Heart left ventricle (tissue), 16 donors: ENCODE data around the gene NOS2. TPM values are rescaled to one million over a fixed set of nuclear protein-coding genes. Genes with fewer than 3 reads are reported as not detected.
"Not testable (repeated sequence)": the region's sequence is repeated elsewhere in the genome, so short reads cannot be mapped to it uniquely, and the experiment has no call there.

ENCODE experiments used
- ATAC-seq, 4 donors: fragments of 200-7000 bp; cut with Tn5 transposase; one replicate each; pipeline ENCODE4 v1.9.1; 2020 to 2022; ENCODE audit warnings: moderate library complexity in 4 of 4, mild to moderate bottlenecking in 3 of 4, moderate number of reproducible peaks in 1 of 4
- DNase-seq, 5 donors: peaks; one replicate each; pipeline ENCODE4 v3.0.0-alpha.2; 2020
- H3K27ac ChIP-seq, 12 donors: fragments of 200-600 bp; sonication (generic) in 4 of 12; one replicate each; pipeline versions ENCODE4 v1.5.0 to v1.8.0; 2016 to 2022; ENCODE audit warnings: mild to moderate bottlenecking in 2 of 12
- H3K27me3 ChIP-seq, 9 donors: fragments of 200-600 bp; sonication (generic) in 2 of 9; one replicate each; pipeline versions ENCODE4 v1.5.1 to v1.8.0; 2016 to 2022; ENCODE audit warnings: mild to moderate bottlenecking in 3 of 9
- H3K36me3 ChIP-seq, 9 donors: fragments of 200-600 bp; sonication (generic) in 2 of 9; one replicate each; pipeline versions ENCODE4 v1.5.0 to v1.8.0; 2018 to 2022; ENCODE audit warnings: mild to moderate bottlenecking in 2 of 9
- H3K4me1 ChIP-seq, 12 donors: fragments of 200-600 bp; sonication (generic) in 4 of 12; one replicate each; pipeline versions ENCODE4 v1.5.0 to v1.8.0; 2016 to 2022; ENCODE audit warnings: mild to moderate bottlenecking in 3 of 12
- H3K4me3 ChIP-seq, 12 donors: fragments of 200-600 bp; sonication (generic) in 4 of 12; one replicate each; pipeline versions ENCODE4 v1.5.0 to v1.8.0; 2017 to 2022; ENCODE audit warnings: mild to moderate bottlenecking in 9 of 12, moderate library complexity in 4 of 12
- H3K9me3 ChIP-seq, 12 donors: fragments of 200-600 bp; sonication (generic) in 4 of 12; one replicate each; pipeline versions ENCODE4 v1.5.0 to v1.8.0; 2016 to 2022; ENCODE audit warnings: mild to moderate bottlenecking in 1 of 12
- CTCF ChIP-seq, 12 donors: fragments of 200-600 bp; sonication (generic) in 4 of 12; IDR thresholded peaks; one replicate each; pipeline versions ENCODE4 v1.5.0 to v1.8.0; 2018 to 2022; ENCODE audit warnings: antibody characterized with exemption in 12 of 12, mild to moderate bottlenecking in 5 of 12
- POLR2A ChIP-seq, 2 donors: fragments of 450-650 bp; IDR thresholded peaks; one replicate each; pipeline ENCODE4 v1.6.1; 2017; ENCODE audit warnings: antibody characterized with exemption in 2 of 2, mild to moderate bottlenecking in 2 of 2, moderate library complexity in 2 of 2
- WGBS, 4 donors: extraction: QIAGEN DNeasy Blood & Tissue Kit in 2 of 4; methylation state at CpG; one replicate each; pipeline versions ENCODE4 v1.1.5 to v1.1.7; 2013 to 2018; 5-methylcytosine and 5-hydroxymethylcytosine counted together
- intact Hi-C, 10 donors: fragments of 100-400 bp; cut with DNase I; formaldehyde crosslinking; loops; one replicate each; pipeline versions ENCODE4 v1.11.1 to v1.14.2; 2022
- polyA plus RNA-seq, 2 donors: library from polyadenylated mRNA; stranded (reverse); fragments of 200-250 nt; gene quantifications; one replicate each; pipeline ENCODE4 v1.2.3, GENCODE V29; 2013
- total RNA-seq, 9 donors: library from RNA; depleted of rRNA in 2 of 9; stranded (reverse); fragments of >200 nt in 2 of 9; fragmentation: NEBNext Ultra II Directional in 3 of 9; extraction: Animal tissue kit (Norgen Biotek cat#: 25700) in 3 of 9; gene quantifications; one replicate each; pipeline versions ENCODE4 v1.1.0 to v1.2.4, GENCODE V29; 2016 to 2023
- donor health status: ischemic (EF 13 %, LVEDD 7.1; RV severe dilation, severe dysfunction).
- donor health status: healthy with polysubstance abuse.
- donor health status: DM: no; HTN: yes; CAD: no.
- donor health status: DM: no; HTN: no; CAD: no.
- donor health status: ischemic (EF 25% LVEDD 6.9; RV normal size, moderate dysfunction).
- donor health status: ischemic (EF 25% LVEDD 5.7; RV mildly dilated, moderate dysfunction).
- donor health status: healthy.
- donor health status: DM: yes; HTN: yes; CAD: no.
- donor health status: ischemic (EF 35%, LVEDD 5.7; RV mildly dilated, moderate dysfunction).
- donor health status: nonischemic (EF 11% LVEDD 7.7; RV severe dilation, severe dysfunction).
- donor health status: DM: yes; HTN: yes; CAD: no.
- donor health status: PGD.
- donor health status: ischemic (EF 29% LVEDD 5.4; RV normal size, mild dysfunction).
- donor health status: nonischemic (EF 23%, LVEDD 6.1; RV moderate dilation, normal function).

The NOS2 gene
- total and polyA plus RNA-seq, 11 donors, result 0.07 to 2.2 (median 0.16) TPM; not detected in 1

GRCh38 chr17:27825459-27825858 lies 25.1 kb upstream of the NOS2 start:
- H3K4me1 ChIP-seq, result no peaks in the 10 kb centered on the region
- no peaks in the 10 kb centered on the region for H3K27me3 ChIP-seq
- no peak overlapping the region for H3K4me3 ChIP-seq
- peaks cover 0 to 19% (median 3%) of the 10 kb centered on the region in 12 donors for H3K9me3 ChIP-seq
- DNase-seq, result no peak
- intact Hi-C loops, result no loop called here
- 73 to 86% (median 84%) methylated on average over 5 of the region's 5 CpGs for WGBS, 4 donors
- no peaks in the 10 kb centered on the region for H3K36me3 ChIP-seq
- no peak for ATAC-seq
- no peak overlapping the region for H3K27ac ChIP-seq
- TF ChIP-seq CTCF (IDR thresholded peaks at IDR 0.05) (no peak), POLR2A (IDR thresholded peaks at IDR 0.05) (no peak)

- intact Hi-C loops, result no loop called here
- Histone ChIP-seq H3K4me3 (no peak overlapping the region), H3K9me3 (peaks cover 0 to 19% (median 3%) of the 10 kb centered on the region in 12 donors), H3K4me1 (no peaks in the 10 kb centered on the region), H3K27me3 (no peaks in the 10 kb centered on the region), H3K36me3 (no peaks in the 10 kb centered on the region), H3K27ac (no peak overlapping the region)
- ATAC-seq, result no peak
- TF ChIP-seq CTCF (IDR thresholded peaks at IDR 0.05), result no peak
- no peak for TF ChIP-seq POLR2A (IDR thresholded peaks at IDR 0.05)
- DNase-seq, result no peak
- WGBS, 4 donors, result 80 to 94% (median 91%) methylated on average over 4 of the region's 4 CpGs
Measured at GRCh38 chr17:27824745-27825144, 24.4 kb upstream of the NOS2 start.

- Histone ChIP-seq H3K9me3 (peaks cover 0 to 19% (median 3%) of the 10 kb centered on the region in 12 donors), H3K27ac (no peak overlapping the region), H3K4me1 (peaks cover 0 to 3% (median 0%) of the 10 kb centered on the region in 12 donors), H3K27me3 (no peaks in the 10 kb centered on the region), H3K36me3 (no peaks in the 10 kb centered on the region), H3K4me3 (no peak overlapping the region)
- DNase-seq (no peak), ATAC-seq (no peak)
- no peak for TF ChIP-seq POLR2A (IDR thresholded peaks at IDR 0.05)
- TF ChIP-seq CTCF (IDR thresholded peaks at IDR 0.05), result no peak
- intact Hi-C loops, result no loop called here
- WGBS, 4 donors, result 71 to 84% (median 82%) methylated on average over 3 of the region's 3 CpGs
Measured at GRCh38 chr17:27824176-27824715, 23.9 kb upstream of the NOS2 start.

GRCh38 chr17:27822108-27822507 lies 21.8 kb upstream of the NOS2 start:
- intact Hi-C loops, H3K27me3 ChIP-seq, DNase-seq, H3K4me3 ChIP-seq, H3K36me3 ChIP-seq, H3K27ac ChIP-seq, ATAC-seq: not testable (repeated sequence)
- Histone ChIP-seq H3K9me3 (peaks cover 0 to 19% (median 3%) of the 10 kb centered on the region in 12 donors), H3K4me1 (peaks cover 0 to 23% (median 7%) of the 10 kb centered on the region in 12 donors)
- 83 to 93% (median 89%) methylated on average over 10 of the region's 10 CpGs for WGBS, 4 donors

GRCh38 chr17:27821318-27821717 lies 21.0 kb upstream of the NOS2 start:
- Histone ChIP-seq H3K4me3 (no peak overlapping the region), H3K27ac (no peak overlapping the region), H3K9me3 (peaks cover 0 to 19% (median 3%) of the 10 kb centered on the region in 12 donors), H3K36me3 (no peaks in the 10 kb centered on the region), H3K4me1 (peaks cover 0 to 25% (median 7%) of the 10 kb centered on the region in 12 donors), H3K27me3 (no peaks in the 10 kb centered on the region)
- intact Hi-C loops, result no loop called here
- no peak for ATAC-seq
- DNase-seq, result no peak
- TF ChIP-seq CTCF (IDR thresholded peaks at IDR 0.05) (no peak), POLR2A (IDR thresholded peaks at IDR 0.05) (no peak)
- WGBS, 4 donors, result 94 to 99% (median 95%) methylated on average over 3 of the region's 3 CpGs
